Upper lobe of left lung (tissue), 6 donors: ENCODE results near the gene CSK. TPM values are rescaled to one million over a fixed set of nuclear protein-coding genes. Genes with fewer than 3 reads are reported as not detected.

Source experiments
- ATAC-seq, 2 donors: fragments of 200-7000 bp; cut with Tn5 transposase; one replicate each; pipeline ENCODE4 v1.9.1; 2022; ENCODE audit warnings: mild to moderate bottlenecking in 2 of 2, moderate library complexity in 2 of 2; ENCODE audit not compliant: low FRiP score in 2 of 2
- DNase-seq, 2 donors: peaks; one replicate each; pipeline ENCODE4 v3.0.0-alpha.2; 2019 to 2020
- H3K27ac ChIP-seq, 4 donors: fragments of 200-600 bp; sonication (generic); one replicate each; pipeline ENCODE4 v1.5.1; 2016 to 2019
- H3K27me3 ChIP-seq, 4 donors: fragments of 200-600 bp; sonication (generic); one replicate each; pipeline ENCODE4 v1.5.1; 2017 to 2019
- H3K36me3 ChIP-seq, 4 donors: fragments of 200-600 bp; sonication (generic); one replicate each; pipeline ENCODE4 v1.5.1; 2016 to 2019
- H3K4me1 ChIP-seq, 4 donors: fragments of 200-600 bp; sonication (generic); one replicate each; pipeline ENCODE4 v1.5.1; 2018 to 2019
- H3K4me3 ChIP-seq, 4 donors: fragments of 200-600 bp; sonication (generic); one replicate each; pipeline ENCODE4 v1.5.1; 2017 to 2019; ENCODE audit warnings: mild to moderate bottlenecking in 2 of 4, moderate library complexity in 1 of 4
- H3K9me3 ChIP-seq, 4 donors: fragments of 200-600 bp; sonication (generic); one replicate each; pipeline ENCODE4 v1.5.1; 2018 to 2019
- EP300 ChIP-seq, 4 donors: sonication (generic); formaldehyde crosslinking; IDR thresholded peaks; one replicate each; pipeline ENCODE4 v1.5.1; 2017; ENCODE audit warnings: antibody characterized with exemption in 4 of 4, control low read depth in 2 of 4
- POLR2A ChIP-seq, 4 donors: fragments of 450-650 bp; IDR thresholded peaks; one replicate each; pipeline ENCODE4 v1.5.1; 2016 to 2017; ENCODE audit warnings: antibody characterized with exemption in 4 of 4, mild to moderate bottlenecking in 2 of 4
- POLR2AphosphoS5 ChIP-seq, 2 donors: sonication (generic); formaldehyde crosslinking; IDR thresholded peaks; one replicate each; pipeline ENCODE4 v1.5.1; 2017; ENCODE audit warnings: antibody characterized with exemption in 2 of 2
- WGBS, 2 donors: methylation state at CpG; one replicate each; pipeline ENCODE4 v1.1.5; 2017 to 2018; 5-methylcytosine and 5-hydroxymethylcytosine counted together
- total RNA-seq, 6 donors: library from RNA; depleted of rRNA in 4 of 6; stranded (reverse); fragments of >200 nt in 4 of 6; gene quantifications; one replicate each; pipeline versions ENCODE4 v1.1.0 to v1.2.1, GENCODE V29; 2016 to 2021
- TF ChIP-seq, protein P1 (sequence below), 6 experiments: fragments of 450-650 bp in 4 of 6; fragments of 200-600 bp in 2 of 6; sonication (generic) in 2 of 6; IDR thresholded peaks; one replicate each; pipeline ENCODE4 v1.5.1; 2016 to 2019; ENCODE audit warnings: antibody characterized with exemption in 6 of 6
- donor health status: DM: no; HTN: no; CAD: no; lungs with moderate emphysema.
- donor health status: DM: no; HTN: yes; CAD: no; lungs with severe emphysema.

CSK gene
- total RNA-seq, 6 donors from 2014 or later: 32.7 to 104 (median 64.8) TPM

DNA sequence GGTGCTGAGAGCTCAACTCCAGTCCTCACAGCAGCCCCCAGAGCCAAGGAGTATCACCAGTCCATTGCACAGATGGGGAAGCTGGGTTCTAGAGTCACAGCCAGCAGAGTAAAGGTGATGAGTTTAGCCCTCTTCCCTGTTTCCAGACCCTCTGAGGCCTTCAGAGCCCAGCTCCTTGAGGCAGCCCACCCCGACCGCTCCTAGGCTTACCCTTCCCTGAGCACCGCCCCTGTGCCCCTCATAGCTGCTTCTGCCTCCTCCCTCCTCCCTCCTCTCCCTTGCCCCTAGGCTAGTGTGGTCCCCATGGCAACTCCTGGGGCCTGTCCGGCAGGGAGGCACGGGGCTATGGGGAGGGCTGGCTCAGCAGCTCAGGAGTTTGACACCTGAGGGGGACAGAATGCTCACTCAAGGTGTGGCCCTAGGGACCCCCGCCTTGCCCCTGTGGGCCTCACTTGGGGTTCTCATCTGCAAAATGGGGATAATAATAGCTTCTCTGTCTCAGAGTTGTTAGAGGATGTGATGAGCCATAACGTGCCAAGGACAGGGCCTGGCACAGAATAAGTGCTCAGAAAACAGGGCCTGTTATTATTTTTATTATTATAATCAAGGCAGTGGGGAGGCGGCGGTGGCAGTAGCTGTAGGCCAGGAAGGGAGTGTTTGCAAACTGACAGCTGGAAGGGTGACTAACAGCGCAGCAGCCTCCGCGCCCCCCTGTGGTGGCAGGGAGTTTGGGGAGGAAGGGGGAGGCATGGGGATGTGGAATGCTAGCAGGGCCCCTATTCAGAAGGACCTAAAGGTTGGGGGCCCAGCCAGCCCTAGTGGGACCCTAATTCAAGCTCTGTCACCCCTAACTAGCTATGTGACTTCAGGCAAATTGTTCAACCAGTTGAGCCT lies 11.5 kb downstream of the CSK start:
- Histone ChIP-seq H3K27me3 (no peaks in the 10 kb centered on the region), H3K4me3 (no peak overlapping the region), H3K4me1 (peaks cover 51 to 70% (median 53%) of the 10 kb centered on the region in 4 donors), H3K27ac (peak overlapping the region; percentile 17 to 98 (median 32)), H3K9me3 (no peaks in the 10 kb centered on the region), H3K36me3 (peaks cover 0 to 6% (median 3%) of the 10 kb centered on the region in 4 donors)
- TF ChIP-seq POLR2A (IDR thresholded peaks at IDR 0.05) (no peak), EP300 (IDR thresholded peaks at IDR 0.05) (no peak)
- TF ChIP-seq, protein P1, sequence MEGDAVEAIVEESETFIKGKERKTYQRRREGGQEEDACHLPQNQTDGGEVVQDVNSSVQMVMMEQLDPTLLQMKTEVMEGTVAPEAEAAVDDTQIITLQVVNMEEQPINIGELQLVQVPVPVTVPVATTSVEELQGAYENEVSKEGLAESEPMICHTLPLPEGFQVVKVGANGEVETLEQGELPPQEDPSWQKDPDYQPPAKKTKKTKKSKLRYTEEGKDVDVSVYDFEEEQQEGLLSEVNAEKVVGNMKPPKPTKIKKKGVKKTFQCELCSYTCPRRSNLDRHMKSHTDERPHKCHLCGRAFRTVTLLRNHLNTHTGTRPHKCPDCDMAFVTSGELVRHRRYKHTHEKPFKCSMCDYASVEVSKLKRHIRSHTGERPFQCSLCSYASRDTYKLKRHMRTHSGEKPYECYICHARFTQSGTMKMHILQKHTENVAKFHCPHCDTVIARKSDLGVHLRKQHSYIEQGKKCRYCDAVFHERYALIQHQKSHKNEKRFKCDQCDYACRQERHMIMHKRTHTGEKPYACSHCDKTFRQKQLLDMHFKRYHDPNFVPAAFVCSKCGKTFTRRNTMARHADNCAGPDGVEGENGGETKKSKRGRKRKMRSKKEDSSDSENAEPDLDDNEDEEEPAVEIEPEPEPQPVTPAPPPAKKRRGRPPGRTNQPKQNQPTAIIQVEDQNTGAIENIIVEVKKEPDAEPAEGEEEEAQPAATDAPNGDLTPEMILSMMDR (IDR thresholded peaks at IDR 0.05): peak in 5 of 6 experiments; percentile 37 to 54 (median 46)
- DNase-seq (peak; percentile 35 to 79), ATAC-seq (no peak)
- 51 to 75% methylated on average over 12 of the region's 12 CpGs for WGBS, 2 donors

DNA sequence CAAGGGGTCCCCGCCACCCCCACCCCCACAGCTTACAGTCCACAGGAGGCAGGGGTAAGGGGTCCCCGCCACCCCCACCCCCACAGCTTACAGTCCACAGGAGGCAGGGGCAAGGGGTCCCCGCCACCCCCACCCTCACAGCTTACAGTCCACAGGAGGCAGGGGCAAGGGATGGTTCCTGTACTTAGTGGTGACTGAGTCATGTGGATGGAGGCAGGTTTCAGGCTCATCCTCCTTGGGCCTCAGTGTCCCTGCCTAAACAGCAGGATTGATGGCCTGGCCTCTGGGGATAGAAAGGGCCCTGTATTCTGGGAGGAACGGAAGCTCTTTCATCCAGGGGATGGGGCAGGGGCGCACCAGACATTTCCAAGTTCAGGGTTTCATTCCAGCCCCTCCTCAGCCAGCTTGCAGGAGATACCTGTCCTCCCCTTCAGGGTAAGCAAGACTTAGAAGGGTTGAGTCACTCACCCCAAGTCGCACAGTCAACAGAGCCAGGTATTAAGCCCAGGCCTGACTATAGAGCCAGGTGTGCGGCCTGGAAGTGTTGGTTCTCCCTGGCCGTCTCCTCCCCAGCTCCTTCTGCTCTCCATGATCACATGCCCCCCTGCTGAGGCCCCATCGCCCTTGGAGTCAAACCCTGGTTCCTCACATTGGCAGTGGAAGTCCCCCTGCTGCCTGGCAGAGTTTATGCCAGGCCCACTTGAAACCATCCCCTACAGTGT lies 12.5 kb downstream of the CSK start:
- no peaks in the 10 kb centered on the region for H3K9me3 ChIP-seq
- no peaks in the 10 kb centered on the region for H3K27me3 ChIP-seq
- H3K4me1 ChIP-seq: peaks cover 41 to 68% (median 45%) of the 10 kb centered on the region in 4 donors
- peak overlapping the region in 2 of 4 donors; percentile 35 to 98 for H3K27ac ChIP-seq
- no peak overlapping the region for H3K4me3 ChIP-seq
- DNase-seq (no peak), ATAC-seq (no peak)
- WGBS, 2 donors: 86 to 88% methylated on average over 4 to 6 of the region's 9 CpGs
- TF ChIP-seq EP300 (IDR thresholded peaks at IDR 0.05): no peak
- TF ChIP-seq POLR2AphosphoS5 (IDR thresholded peaks at IDR 0.05): no peak
- TF ChIP-seq, protein P1 (IDR thresholded peaks at IDR 0.05): no peak
- no peak for TF ChIP-seq POLR2A (IDR thresholded peaks at IDR 0.05)
- peaks cover 0 to 16% (median 13%) of the 10 kb centered on the region in 4 donors for H3K36me3 ChIP-seq

DNA sequence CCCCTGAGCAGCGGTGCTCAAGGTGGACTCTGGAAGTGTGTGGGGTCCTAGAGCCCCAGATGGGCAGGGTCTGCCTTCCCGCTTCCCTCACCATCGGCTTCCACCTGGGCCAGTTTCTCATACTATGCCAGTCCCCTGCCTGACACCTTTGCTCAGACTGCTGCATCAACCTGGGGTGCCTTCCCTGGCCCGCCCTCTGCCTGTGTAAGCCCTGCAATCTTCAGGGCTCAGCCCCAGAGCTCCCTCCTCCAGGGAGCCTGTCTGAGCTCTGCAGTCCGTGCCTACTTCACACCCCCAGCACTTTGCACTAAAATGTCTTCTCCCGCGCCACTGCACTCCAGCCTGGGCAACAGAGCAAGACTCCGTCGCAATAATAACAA lies 13.1 kb downstream of the CSK start:
- ATAC-seq: no peak
- WGBS, 2 donors: 86 to 90% methylated on average over 7 to 8 of the region's 9 CpGs
- no peak for TF ChIP-seq POLR2A (IDR thresholded peaks at IDR 0.05)
- no peak for TF ChIP-seq POLR2AphosphoS5 (IDR thresholded peaks at IDR 0.05)
- no peak for TF ChIP-seq EP300 (IDR thresholded peaks at IDR 0.05)
- TF ChIP-seq, protein P1 (IDR thresholded peaks at IDR 0.05): no peak
- peak overlapping the region in 1 of 4 donors; percentile 98 for H3K27ac ChIP-seq
- H3K9me3 ChIP-seq: no peaks in the 10 kb centered on the region
- no peaks in the 10 kb centered on the region for H3K27me3 ChIP-seq
- H3K4me1 ChIP-seq: peaks cover 40 to 68% (median 45%) of the 10 kb centered on the region in 4 donors
- DNase-seq: no peak
- no peak overlapping the region for H3K4me3 ChIP-seq
- H3K36me3 ChIP-seq: peaks cover 0 to 22% (median 16%) of the 10 kb centered on the region in 4 donors

DNA sequence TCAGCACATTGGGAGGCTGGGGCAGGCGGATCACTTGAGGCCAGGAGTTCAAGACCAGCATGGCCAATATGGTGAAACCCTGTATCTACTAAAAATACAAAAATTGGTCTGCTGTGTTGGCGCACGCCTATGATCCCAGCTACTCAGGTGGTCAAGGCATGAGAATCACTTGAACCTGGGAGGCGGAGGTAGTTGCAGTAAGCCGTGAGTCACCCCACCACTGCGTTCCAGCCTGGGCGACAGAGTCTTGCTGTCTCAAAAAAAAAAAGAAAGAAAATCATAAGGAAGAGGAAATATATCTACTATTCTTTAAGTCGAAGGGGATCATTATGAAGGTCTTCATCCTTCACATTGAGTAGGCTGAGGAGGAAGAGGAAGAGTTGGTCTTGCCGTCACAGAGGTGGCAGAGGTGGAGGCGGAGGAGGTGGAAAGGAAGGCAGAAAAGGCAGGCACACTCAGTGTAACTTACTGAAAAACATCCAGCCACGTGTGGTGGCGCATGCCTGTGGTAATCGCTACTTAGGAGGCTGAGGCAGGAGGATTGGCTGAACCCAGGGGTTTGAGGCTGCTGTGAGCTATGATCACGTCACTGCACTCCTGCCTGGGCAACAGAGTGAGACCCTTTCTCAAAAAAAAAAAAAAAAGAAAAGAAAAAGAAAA lies 14.2 kb downstream of the CSK start:
- DNase-seq (no peak), ATAC-seq (no peak)
- 83 to 91% methylated on average over 14 of the region's 14 CpGs for WGBS, 2 donors
- TF ChIP-seq, protein P1 (IDR thresholded peaks at IDR 0.05): no peak
- no peak for TF ChIP-seq POLR2AphosphoS5 (IDR thresholded peaks at IDR 0.05)
- Histone ChIP-seq H3K4me3 (no peak overlapping the region), H3K27me3 (no peaks in the 10 kb centered on the region), H3K9me3 (no peaks in the 10 kb centered on the region), H3K27ac (no peak overlapping the region), H3K36me3 (peaks cover 0 to 33% (median 24%) of the 10 kb centered on the region in 4 donors), H3K4me1 (peaks cover 30 to 65% (median 40%) of the 10 kb centered on the region in 4 donors)
